Activated CD4-positive, CD25-positive, alpha-beta regulatory T cell treated with anti-CD3 and anti-CD28 coated beads, Interleukin-2, amount 50 U/mL, for 16 hours (primary cell): ENCODE results near the gene ERVMER34-1.

Experiments
- DNase-seq: peaks from one replicate; pipeline ENCODE4 v3.0.0-alpha.2; 2020; ENCODE audit warnings: low read depth, low spot score

The ERVMER34-1 gene

GRCh38 chr4:52750819-52751486, at the start of gene ERVMER34-1:
Gene ERVMER34-1, minus strand, starts transcription at chr4:52751425. Its CDS starts 5,905 bp downstream, at chr4:52745520.
- DNase-seq = no peak

- DNase-seq = no peak
These were observed 48.6 kb upstream of the ERVMER34-1 start for GRCh38 chr4:52799813-52800212.

GRCh38 chr4:52795533-52795932, 44.3 kb upstream of the ERVMER34-1 start:
- DNase-seq = no peak

- no peak for DNase-seq
These were observed 40.7 kb upstream of the ERVMER34-1 start for GRCh38 chr4:52791936-52792335.

- no peak for DNase-seq
These were observed 38.5 kb upstream of the ERVMER34-1 start for GRCh38 chr4:52789774-52790173.

GRCh38 chr4:52788806-52789205, 37.6 kb upstream of the ERVMER34-1 start:
- DNase-seq = no peak

GRCh38 chr4:52783069-52783468, 31.8 kb upstream of the ERVMER34-1 start:
- no peak for DNase-seq

GRCh38 chr4:52780617-52781354, 29.6 kb upstream of the ERVMER34-1 start:
- DNase-seq = no peak

- DNase-seq = no peak
These were observed 29.0 kb upstream of the ERVMER34-1 start for GRCh38 chr4:52780206-52780605.

- DNase-seq = no peak
These were observed 9.0 kb upstream of the ERVMER34-1 start for GRCh38 chr4:52760256-52760655.

- DNase-seq = no peak
These were observed 4.2 kb upstream of the ERVMER34-1 start for GRCh38 chr4:52755426-52755825.

GRCh38 chr4:52752936-52753335, 1.7 kb upstream of the ERVMER34-1 start:
- DNase-seq = no peak

GRCh38 chr4:52751487-52751911, 274 bp upstream of the ERVMER34-1 start:
- DNase-seq = no peak

- no peak for DNase-seq
These were observed 1.0 kb downstream of the ERVMER34-1 start for GRCh38 chr4:52750213-52750612.

- no peak for DNase-seq
These were observed 2.8 kb downstream of the ERVMER34-1 start for GRCh38 chr4:52748432-52748831.

- DNase-seq = no peak
These were observed 6.6 kb downstream of the ERVMER34-1 start for GRCh38 chr4:52744588-52744987.

GRCh38 chr4:52743444-52744019, 7.7 kb downstream of the ERVMER34-1 start:
- no peak for DNase-seq

GRCh38 chr4:52729586-52729985, 21.6 kb downstream of the ERVMER34-1 start:
- DNase-seq = no peak

GRCh38 chr4:52728691-52729240, 22.5 kb downstream of the ERVMER34-1 start:
- DNase-seq = no peak

- DNase-seq = no peak
These were observed 24.2 kb downstream of the ERVMER34-1 start for GRCh38 chr4:52726826-52727580.

GRCh38 chr4:52721968-52722815, 29.0 kb downstream of the ERVMER34-1 start:
- peak; percentile 76 for DNase-seq
